SJCRH30 (cell line): ENCODE data around the gene APOF. TPM values are rescaled to one million over a fixed set of nuclear protein-coding genes. Genes with fewer than 3 reads are reported as not detected.
A peak's percentile ranks its signal among the peaks of the same experiment; 100 is the strongest.
"Not testable (repeated sequence)": the region's sequence is repeated elsewhere in the genome, so short reads cannot be mapped to it uniquely, and the experiment has no call there.

Experiments
- DNase-seq, 2 experiments: peaks; one replicate each; pipeline ENCODE4 v3.0.0-alpha.2; 2015 to 2020
- H3K27ac ChIP-seq: fragments of 250-450 bp; sonication (Bioruptor Pico); 2 replicates; pipeline ENCODE4 v1.5.1; 2020; ENCODE audit warnings: mild to moderate bottlenecking, moderate library complexity
- H3K27me3 ChIP-seq: fragments of 250-450 bp; sonication (Bioruptor Pico); 2 replicates; pipeline ENCODE4 v1.5.1; 2020; ENCODE audit warnings: mild to moderate bottlenecking, moderate library complexity
- H3K36me3 ChIP-seq: fragments of 250-450 bp; sonication (Bioruptor Pico); 2 replicates; pipeline ENCODE4 v1.5.1; 2020; ENCODE audit warnings: mild to moderate bottlenecking, moderate library complexity
- H3K4me1 ChIP-seq: fragments of 250-450 bp; sonication (Bioruptor Pico); 2 replicates; pipeline ENCODE4 v1.5.1; 2020; ENCODE audit warnings: mild to moderate bottlenecking, moderate library complexity
- H3K4me3 ChIP-seq: fragments of 250-450 bp; sonication (Bioruptor Pico); 2 replicates; pipeline ENCODE4 v1.5.1; 2020; ENCODE audit warnings: mild to moderate bottlenecking, moderate library complexity
- H3K9me3 ChIP-seq: fragments of 250-450 bp; sonication (Bioruptor Pico); replicated peaks from 2 replicates; pipeline ENCODE4 v1.5.1; 2020; ENCODE audit warnings: mild to moderate bottlenecking, moderate library complexity
- total RNA-seq: library from RNA; depleted of rRNA; stranded (reverse); fragments of >200 nt; shearing (Covaris generic); gene quantifications from 2 replicates; pipeline ENCODE4 v1.2.3, GENCODE V29; 2014

The APOF gene
- total RNA-seq, 1 experiment from 2014 or later = not detected

DNA sequence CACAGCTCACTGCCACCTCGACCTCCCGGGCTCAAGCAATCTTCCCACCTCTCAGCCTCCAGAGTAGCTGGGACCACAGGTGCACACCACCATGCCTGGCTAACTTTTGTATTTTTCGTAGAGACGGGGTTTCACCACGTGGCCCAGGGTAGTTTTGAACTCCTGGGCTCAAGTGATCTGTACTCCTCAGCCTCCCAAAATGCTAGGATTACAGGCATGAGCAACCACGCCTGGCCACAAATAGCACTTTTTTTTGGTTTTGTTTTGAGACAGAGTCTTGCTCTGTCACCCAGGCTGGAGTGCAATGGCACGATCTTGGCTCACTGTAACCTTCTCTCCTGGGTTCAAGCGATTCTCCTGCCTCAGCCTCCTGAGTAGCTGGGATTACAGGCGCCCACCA is 15.4 kb downstream of the APOF start:
- H3K27me3 ChIP-seq, DNase-seq, H3K9me3 ChIP-seq, H3K4me3 ChIP-seq, H3K4me1 ChIP-seq, H3K27ac ChIP-seq: not testable (repeated sequence)
- H3K36me3 ChIP-seq = peaks cover 17% of the 10 kb centered on the region

- peaks cover 17% of the 10 kb centered on the region for H3K36me3 ChIP-seq
- no peaks in the 10 kb centered on the region for H3K27me3 ChIP-seq
- H3K4me3 ChIP-seq = no peak overlapping the region
- H3K9me3 ChIP-seq = no peaks in the 10 kb centered on the region
- no peak for DNase-seq
- no peaks in the 10 kb centered on the region for H3K4me1 ChIP-seq
- H3K27ac ChIP-seq = no peak overlapping the region
These were observed 16.0 kb downstream of the APOF start for GRCh38 chr12:56346675-56347074.

GRCh38 chr12:56342290-56342689 is 20.4 kb downstream of the APOF start:
- H3K4me3 ChIP-seq, H3K4me1 ChIP-seq, H3K27me3 ChIP-seq, H3K27ac ChIP-seq, H3K9me3 ChIP-seq, DNase-seq, H3K36me3 ChIP-seq: not testable (repeated sequence)

DNA sequence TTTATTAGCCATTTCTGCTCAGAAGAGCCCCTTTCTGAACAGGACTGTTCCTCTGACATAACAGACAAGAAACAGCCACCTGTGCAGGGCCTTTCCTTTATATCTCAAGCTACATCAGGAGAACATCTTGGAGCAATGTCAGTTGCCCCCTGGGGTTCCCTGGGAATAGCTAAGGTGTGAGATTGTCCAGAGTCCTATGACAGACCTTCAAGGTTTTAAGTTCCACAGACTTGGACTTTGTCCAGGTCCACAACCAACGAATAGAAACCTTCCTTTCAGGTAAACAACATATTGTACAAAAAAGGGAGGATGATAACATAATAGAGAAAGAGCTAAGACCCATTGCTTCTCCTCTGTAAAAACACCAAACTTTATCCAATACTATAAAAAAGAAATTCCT is 21.0 kb downstream of the APOF start:
- DNase-seq = no peak

DNA sequence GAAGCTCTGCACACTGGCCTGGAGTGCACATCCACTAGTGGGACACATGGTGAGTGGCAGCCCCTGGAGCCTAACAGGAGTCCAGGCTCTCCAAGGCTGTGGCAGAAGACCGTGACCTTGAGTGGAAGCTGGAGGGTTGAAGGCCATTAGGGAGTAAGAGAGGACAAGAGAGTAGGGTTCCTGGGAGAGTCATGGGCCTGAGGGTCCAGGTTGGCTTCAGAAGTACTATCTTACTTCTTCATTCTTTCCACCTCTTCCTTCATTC is 23.6 kb downstream of the APOF start:
- H3K4me1 ChIP-seq = peaks cover 4% of the 10 kb centered on the region; the same call in 1 of the 2 replicates
- no peak overlapping the region for H3K27ac ChIP-seq
- no peak overlapping the region for H3K4me3 ChIP-seq
- no peaks in the 10 kb centered on the region for H3K27me3 ChIP-seq
- no peaks in the 10 kb centered on the region for H3K9me3 ChIP-seq
- peaks cover 4% of the 10 kb centered on the region; the same call in 1 of the 2 replicates for H3K36me3 ChIP-seq
- no peak for DNase-seq

More for the DNA sequence above, 21.0 kb downstream of the APOF start:
- Histone ChIP-seq H3K4me3 (no peak overlapping the region), H3K27ac (no peak overlapping the region), H3K9me3 (no peaks in the 10 kb centered on the region), H3K36me3 (peaks cover 7% of the 10 kb centered on the region), H3K4me1 (no peaks in the 10 kb centered on the region), H3K27me3 (no peaks in the 10 kb centered on the region)

DNA sequence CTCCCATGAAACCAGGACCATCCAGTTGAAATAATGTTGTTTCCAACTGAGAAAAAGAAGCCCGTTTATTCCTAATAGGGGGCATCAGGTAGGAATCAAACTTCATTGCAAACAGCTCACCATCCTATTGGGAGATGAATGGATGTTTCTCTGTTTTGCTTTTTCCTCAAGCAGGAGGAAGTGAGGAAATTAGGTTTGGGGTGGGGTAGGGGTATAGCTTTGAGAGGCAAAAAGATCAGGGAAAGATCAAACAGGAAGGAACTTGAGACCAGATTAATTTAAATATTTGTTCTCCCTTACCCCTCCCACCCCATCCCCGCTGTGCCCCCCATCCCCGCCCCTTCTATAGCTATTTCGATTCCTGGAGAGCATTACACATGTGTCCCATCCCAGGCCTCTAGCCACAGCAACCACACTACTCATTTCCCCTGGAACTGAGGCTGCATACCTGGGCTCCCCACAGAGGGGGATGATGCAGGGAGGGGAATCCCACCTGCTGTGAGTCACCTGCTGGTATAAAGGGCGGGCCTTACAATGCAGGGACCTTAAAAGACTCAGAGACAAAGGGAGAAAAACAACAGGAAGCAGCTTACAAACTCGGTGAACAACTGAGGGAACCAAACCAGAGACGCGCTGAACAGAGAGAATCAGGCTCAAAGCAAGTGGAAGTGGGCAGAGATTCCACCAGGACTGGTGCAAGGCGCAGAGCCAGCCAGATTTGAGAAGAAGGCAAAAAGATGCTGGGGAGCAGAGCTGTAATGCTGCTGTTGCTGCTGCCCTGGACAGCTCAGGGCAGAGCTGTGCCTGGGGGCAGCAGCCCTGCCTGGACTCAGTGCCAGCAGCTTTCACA is 24.1 kb downstream of the APOF start, which contains the start of gene IL23A:
TSS of gene IL23A (plus strand) at position 577 of the 850 bp plus-strand sequence. CDS start at position 738, 161 bp downstream.
- Histone ChIP-seq H3K36me3 (no peaks in the 10 kb centered on the region), H3K27ac (no peak within 1 kb of the TSS)
- DNase-seq = no peak

DNA sequence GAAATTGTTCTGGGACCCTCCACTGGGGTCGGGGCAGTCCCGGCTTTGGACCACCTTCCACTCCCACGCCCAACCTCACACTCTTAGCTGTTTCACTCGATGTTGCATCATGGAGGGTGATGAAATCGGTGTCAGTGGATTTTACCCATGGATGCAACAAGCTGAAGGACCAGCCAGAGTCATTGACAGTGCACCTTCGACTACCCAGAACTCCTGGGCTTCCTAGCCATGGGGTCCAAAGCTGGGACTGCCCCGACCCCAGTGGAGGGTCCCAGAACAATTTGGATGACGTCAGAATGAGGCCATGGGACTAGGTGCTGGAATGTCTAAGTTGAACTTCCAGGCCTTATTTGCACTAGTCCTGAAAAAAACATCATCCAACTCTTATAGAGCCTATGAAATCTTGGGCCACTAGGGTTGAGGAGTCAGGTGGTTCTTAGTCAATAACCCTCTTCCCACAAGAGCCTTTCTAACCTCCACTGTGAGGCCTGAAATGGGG is 24.9 kb downstream of the APOF start:
- Histone ChIP-seq H3K27ac (no peak overlapping the region), H3K36me3 (no peaks in the 10 kb centered on the region), H3K4me1 (peaks cover 7% of the 10 kb centered on the region; the same call in 1 of the 2 replicates), H3K4me3 (no peak overlapping the region), H3K27me3 (no peaks in the 10 kb centered on the region), H3K9me3 (no peaks in the 10 kb centered on the region)
- DNase-seq = no peak

More for the DNA sequence above, 24.1 kb downstream of the APOF start, which contains the start of gene IL23A:
- Histone ChIP-seq H3K9me3 (no peaks in the 10 kb centered on the region), H3K4me3 (no peak within 1 kb of the TSS), H3K4me1 (peaks cover 4% of the 10 kb centered on the region; the same call in 1 of the 2 replicates), H3K27me3 (no peaks in the 10 kb centered on the region)

GRCh38 chr12:56336361-56337167 is 26.1 kb downstream of the APOF start:
- no peak for DNase-seq
- Histone ChIP-seq H3K9me3 (no peaks in the 10 kb centered on the region), H3K4me3 (no peak overlapping the region), H3K27ac (no peak overlapping the region), H3K27me3 (no peaks in the 10 kb centered on the region), H3K36me3 (no peaks in the 10 kb centered on the region), H3K4me1 (peaks cover 8% of the 10 kb centered on the region; the same call in 1 of the 2 replicates)

DNA sequence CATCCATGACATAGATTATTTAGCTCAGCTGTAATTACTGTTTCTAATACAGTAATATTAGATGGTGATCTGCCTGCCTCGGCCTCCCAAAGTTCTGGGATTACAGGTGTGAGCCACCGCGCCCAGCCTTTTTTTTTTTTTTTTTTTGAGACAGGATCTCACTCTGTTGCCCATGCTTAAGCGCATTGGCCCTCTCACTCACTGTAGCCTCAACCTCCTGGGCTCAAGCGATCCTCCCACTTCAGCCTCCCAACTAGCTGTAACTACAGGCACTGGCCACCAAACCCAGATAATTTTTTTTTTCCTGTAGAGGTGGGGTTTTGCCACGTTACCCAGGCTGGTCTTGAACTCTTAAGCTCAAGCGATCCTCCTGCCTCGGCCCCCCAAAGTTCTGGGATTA is 27.1 kb downstream of the APOF start:
- H3K4me3 ChIP-seq, H3K9me3 ChIP-seq, H3K36me3 ChIP-seq, DNase-seq, H3K4me1 ChIP-seq, H3K27ac ChIP-seq, H3K27me3 ChIP-seq: not testable (repeated sequence)

- H3K4me1 ChIP-seq = peaks cover 8% of the 10 kb centered on the region; the same call in 1 of the 2 replicates
- no peak for DNase-seq
These were observed 28.2 kb downstream of the APOF start for GRCh38 chr12:56334490-56334793.

DNA sequence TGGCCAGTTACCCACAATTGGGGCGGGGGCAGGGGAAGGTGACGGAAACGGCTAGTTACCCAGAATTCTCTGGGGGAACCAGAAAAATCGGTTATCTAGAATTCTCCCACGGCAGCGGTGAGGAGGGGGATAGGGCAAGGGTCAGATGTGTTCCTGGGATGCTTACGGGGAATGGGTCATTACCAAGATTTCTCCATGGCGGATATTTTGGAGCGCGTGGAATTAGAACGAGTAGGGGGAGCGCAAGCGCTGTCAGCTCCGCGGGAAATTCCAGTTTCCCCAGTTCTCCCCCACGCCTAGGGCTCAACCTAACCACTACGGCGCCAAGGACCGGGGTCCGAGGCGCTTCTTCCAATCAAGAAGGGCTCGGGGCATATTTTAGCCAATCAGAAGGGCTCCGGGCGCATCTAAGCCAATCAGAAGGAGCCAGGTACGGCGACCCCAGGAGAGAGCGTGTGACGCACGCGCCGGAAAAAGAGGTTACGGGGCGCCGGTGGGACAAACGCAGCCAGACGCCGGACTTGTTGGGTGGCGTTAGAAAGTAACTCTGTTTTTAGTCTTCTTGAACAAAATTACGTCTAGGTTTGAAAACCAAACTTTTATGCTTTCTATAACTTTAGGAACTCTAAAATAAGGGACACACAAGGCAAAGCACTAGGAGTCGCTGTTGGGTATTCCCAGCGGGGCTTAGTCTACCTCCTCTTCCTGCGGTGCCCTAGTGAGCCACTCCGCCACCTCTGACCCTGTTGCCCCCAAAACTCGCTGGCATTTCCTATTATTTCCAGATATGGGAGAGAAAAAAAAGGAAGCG is 28.8 kb downstream of the APOF start, which contains the start of gene PAN2:
TSS of gene PAN2 (minus strand) at position 322 of the 811 bp plus-strand sequence. CDS start 906 bp downstream, outside the sequence.
- DNase-seq = peak; percentile 96 to 98

More at GRCh38 chr12:56334490-56334793, 28.2 kb downstream of the APOF start:
- Histone ChIP-seq H3K36me3 (no peaks in the 10 kb centered on the region), H3K9me3 (no peaks in the 10 kb centered on the region), H3K27ac (peak overlapping the region; percentile 88), H3K27me3 (no peaks in the 10 kb centered on the region), H3K4me3 (peak overlapping the region; percentile 64)

GRCh38 chr12:56333197-56333678 is 29.4 kb downstream of the APOF start:
- peak overlapping the region; percentile 64 for H3K4me3 ChIP-seq
- peaks cover 8% of the 10 kb centered on the region; the same call in 1 of the 2 replicates for H3K4me1 ChIP-seq
- DNase-seq = peak in 1 of 2 experiments; percentile 20
- H3K9me3 ChIP-seq = no peaks in the 10 kb centered on the region
- H3K27ac ChIP-seq = peak overlapping the region; percentile 88
- H3K27me3 ChIP-seq = no peaks in the 10 kb centered on the region
- no peaks in the 10 kb centered on the region for H3K36me3 ChIP-seq

More for the DNA sequence above, 28.8 kb downstream of the APOF start, which contains the start of gene PAN2:
- Histone ChIP-seq H3K9me3 (no peaks in the 10 kb centered on the region), H3K4me1 (peaks cover 8% of the 10 kb centered on the region; the same call in 1 of the 2 replicates), H3K36me3 (no peaks in the 10 kb centered on the region), H3K4me3 (peak within 1 kb of the TSS; percentile 64), H3K27ac (peak within 1 kb of the TSS; percentile 88), H3K27me3 (no peaks in the 10 kb centered on the region)

GRCh38 chr12:56332512-56333196 is 30.0 kb downstream of the APOF start:
- peak in 1 of 2 experiments; percentile 16 for DNase-seq
- peaks cover 8% of the 10 kb centered on the region; the same call in 1 of the 2 replicates for H3K4me1 ChIP-seq
- no peaks in the 10 kb centered on the region for H3K27me3 ChIP-seq
- H3K36me3 ChIP-seq = no peaks in the 10 kb centered on the region
- no peaks in the 10 kb centered on the region for H3K9me3 ChIP-seq
- peak overlapping the region; percentile 64 for H3K4me3 ChIP-seq
- peak overlapping the region; percentile 88 for H3K27ac ChIP-seq
